NCI-H128 (cell line): ENCODE data around the gene CADM2.

Experiments
- DNase-seq: peaks from one replicate; lab custom pipeline; 2025; ENCODE audit not compliant: unreplicated experiment; lab: John Stamatoyannopoulos, UW

Gene CADM2

DNA sequence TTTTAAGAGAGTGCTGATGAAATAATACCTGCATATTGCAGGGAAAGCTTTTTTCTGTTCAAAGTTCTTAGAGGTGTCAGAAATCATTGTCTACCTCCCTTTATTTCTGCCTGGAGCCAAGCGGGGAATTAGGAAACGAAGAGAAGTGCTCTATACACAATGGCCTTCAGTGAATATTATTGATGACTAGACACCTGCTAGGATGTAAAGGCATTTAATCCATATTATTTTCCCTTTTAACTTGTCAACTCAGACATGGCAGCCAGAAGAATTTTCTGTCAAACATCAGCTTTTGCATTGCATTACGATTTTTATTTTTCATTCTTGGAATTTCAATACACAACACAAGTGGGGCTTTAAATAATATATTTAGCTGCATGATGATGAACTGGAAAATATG, 24.7 kb downstream of the CADM2 start:
- DNase-seq, result no peak

GRCh38 chr3:84984429-84984828, 25.6 kb downstream of the CADM2 start:
- DNase-seq, result no peak

DNA sequence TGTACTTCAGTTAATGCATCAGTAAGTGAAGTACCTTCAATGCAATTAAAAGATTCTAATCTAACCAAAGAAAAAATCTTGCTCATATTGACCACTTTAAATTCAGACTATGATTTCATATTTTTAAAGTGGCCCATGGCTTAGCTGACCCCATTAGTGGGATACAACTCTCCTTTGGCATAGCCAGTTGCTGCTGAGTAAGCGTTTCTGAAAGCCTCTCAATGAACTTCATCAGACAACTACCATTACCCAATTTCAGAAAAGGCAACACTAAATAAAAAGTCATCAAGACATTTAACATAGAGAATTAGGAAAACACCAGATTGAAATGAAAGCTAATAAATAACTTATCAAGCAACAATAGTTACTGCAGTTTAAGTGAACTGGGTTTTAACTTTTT, 27.0 kb downstream of the CADM2 start:
- DNase-seq, result no peak

DNA sequence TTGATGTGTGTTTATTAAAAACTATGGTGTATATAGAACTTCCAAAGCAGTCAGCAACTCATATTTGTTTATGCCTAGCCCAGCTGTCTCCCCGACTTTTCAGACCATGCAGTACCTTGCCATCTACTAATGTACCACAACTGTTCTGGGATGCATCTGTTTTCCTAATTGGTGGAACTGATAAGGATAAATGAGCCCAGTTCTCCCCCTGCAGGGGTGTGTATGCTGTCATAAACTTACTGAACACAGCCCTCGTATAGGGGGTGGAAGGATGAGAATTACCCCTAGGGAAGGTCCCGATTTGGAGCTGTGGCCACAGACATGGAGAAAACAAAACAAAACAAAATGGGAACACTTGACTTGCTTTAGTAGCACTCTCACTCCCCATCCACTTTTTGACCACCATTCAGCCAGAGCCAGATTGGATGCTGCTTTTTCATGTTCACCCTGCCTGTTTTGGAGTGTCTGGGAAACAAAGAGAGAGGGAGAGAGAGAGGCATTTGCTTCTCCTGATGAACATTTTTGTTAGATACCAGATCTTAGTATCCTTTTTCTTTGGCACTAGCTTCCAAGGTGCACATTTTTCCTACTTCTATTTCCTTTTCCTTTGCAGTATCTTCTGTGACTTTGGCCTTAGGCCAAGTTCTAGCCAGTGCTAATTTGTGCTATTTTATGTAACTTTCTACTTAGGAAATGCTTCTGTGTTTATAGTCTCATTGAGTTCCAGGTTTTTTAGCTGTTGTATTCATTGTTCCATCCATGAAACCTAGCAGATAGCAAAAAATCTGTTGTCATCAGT, 29.1 kb downstream of the CADM2 start:
- peak; percentile 45 for DNase-seq

GRCh38 chr3:84989102-84989501, 30.3 kb downstream of the CADM2 start:
- DNase-seq, result no peak

- DNase-seq, result no peak
Measured at GRCh38 chr3:84991422-84991900, 32.7 kb downstream of the CADM2 start.

GRCh38 chr3:84993956-84994355, 35.2 kb downstream of the CADM2 start:
- no peak for DNase-seq

GRCh38 chr3:84998545-84998944, 39.8 kb downstream of the CADM2 start:
- no peak for DNase-seq

GRCh38 chr3:85003479-85003878, 44.7 kb downstream of the CADM2 start:
- DNase-seq, result no peak

- no peak for DNase-seq
Measured at GRCh38 chr3:85004147-85004546, 45.4 kb downstream of the CADM2 start.

DNA sequence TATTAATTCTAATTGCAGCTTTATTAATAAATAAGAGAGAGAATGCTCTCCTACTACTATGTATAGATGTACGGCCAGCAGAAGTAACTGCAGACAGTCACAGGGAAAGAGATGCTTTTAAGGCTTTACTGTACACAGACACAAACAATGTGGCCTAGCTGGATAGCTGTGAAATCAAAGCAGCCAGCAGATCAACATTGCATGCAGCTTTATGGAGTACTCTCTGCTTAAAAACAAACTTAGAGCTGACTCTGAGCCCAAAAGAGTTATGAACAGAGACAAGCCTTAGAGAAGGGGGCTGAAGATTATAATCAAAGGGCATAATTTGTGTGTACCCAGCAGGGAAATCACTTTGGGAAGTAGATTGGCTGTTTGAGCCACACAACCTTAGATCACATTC, 47.2 kb downstream of the CADM2 start:
- DNase-seq, result peak; percentile 5

DNA sequence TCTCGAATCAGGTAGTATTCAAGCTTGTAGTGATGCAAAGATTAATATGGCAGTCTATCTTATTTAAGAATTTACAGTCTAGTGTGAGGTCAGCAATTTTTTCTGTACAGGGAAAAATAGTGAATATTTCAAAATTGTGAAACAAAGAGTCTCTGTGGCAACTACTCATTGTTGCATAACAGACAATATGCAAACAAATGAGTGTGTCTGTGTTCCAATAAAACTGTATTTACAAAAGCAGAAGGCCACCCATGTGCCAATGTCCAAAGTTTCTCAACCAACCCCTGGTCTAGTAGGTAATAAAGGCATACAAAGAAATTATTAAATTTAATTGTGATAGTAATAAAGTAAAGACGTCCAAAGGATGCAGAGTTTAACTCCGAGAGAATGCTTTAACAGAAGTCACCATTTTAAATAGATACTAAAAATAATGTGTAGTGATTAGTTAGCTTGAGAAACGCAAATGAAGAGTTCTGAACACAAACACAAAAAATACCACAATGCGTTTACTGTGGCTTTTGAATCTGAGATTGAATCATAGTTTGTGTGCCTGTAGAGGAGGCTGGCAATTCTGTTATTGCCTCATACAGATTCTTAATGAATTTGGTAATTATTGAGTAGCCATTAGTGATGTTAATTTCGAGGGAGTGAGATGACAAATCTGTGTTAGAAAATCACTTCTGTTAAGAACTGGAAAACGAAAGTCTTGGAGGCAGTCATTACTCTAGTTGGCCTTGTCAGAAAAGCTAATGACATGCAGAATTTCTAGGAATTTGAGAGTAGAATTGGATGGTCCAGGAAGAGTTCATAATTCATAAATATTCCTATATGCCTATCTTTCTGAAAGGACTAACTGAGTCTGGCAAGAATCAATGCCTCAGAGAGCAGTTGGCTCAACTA, 48.7 kb downstream of the CADM2 start:
- DNase-seq, result no peak

DNA sequence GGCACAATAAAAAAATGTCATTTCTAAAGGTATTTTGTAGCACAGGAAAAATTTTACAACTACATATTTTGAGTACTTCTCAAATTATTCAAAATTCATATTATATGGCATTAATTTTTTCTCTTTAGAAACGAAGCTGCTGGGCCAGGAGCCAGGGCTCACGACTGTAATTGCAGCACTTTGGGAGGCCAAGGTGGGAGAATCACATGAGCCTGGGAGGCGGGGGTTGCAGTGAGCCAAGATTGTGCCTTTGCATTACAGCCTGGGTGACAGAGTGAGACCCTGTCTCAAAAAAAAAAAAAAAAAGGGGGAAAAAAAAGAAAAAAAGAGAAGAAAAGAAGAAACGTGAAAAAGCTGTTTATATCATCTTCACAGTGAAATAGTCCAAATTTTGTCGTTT, 62.0 kb downstream of the CADM2 start:
- DNase-seq, result no peak

DNA sequence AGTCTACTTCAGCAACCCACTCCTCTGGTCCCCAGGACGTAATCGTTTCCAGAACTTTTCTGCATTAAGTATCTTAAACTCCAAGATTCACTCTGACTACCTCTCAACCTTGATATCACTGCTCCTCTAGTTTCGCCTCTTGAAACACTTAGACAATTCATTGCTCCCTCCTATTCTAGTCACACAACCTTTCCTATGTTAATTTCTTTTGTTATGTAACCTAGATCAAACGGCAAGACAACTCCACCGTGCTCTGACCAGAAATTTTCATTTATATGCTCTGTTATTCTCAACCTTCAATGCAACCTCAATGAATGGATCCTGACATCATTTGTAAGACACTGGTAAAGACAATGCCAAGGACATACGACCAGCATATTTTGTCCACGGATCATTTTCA, 71.3 kb downstream of the CADM2 start:
- DNase-seq, result no peak

DNA sequence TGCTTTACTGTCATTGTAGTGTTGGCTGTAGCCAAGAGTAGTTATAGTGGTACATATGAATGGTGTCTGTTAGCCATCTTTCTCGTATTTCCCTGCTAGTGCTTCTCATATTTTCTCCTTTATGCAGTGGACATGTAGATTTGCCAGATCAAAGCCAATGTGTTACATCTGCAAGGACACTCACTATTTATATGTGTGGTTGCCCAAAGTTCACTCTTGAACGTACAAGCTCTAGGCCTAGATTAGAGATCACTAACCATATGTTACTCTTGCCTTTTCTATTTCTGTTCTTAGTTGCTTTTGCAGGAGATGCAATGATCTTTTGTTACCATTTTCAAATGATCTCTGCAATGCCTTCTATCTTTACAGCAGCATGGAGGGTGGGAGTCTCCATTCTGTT, 78.4 kb downstream of the CADM2 start:
- DNase-seq, result no peak

DNA sequence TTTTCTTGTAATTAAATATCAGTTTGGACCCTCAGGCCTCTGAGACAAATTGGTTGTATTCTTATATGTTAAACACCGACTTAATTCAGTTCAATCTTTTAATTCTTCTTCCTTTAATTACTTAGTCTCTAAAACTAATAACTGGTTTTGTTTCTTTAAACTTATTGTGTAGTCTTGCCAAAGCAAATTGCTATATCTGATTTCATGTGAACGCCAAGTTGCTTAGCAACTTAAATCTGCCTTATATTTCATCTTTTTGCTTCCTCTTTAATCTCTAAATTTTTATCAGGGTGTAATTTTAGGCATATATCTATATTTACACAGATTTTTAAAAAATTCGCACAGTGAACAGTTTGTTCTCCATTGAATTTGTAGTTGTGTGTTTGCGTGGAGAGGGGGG, 82.2 kb downstream of the CADM2 start:
- no peak for DNase-seq

DNA sequence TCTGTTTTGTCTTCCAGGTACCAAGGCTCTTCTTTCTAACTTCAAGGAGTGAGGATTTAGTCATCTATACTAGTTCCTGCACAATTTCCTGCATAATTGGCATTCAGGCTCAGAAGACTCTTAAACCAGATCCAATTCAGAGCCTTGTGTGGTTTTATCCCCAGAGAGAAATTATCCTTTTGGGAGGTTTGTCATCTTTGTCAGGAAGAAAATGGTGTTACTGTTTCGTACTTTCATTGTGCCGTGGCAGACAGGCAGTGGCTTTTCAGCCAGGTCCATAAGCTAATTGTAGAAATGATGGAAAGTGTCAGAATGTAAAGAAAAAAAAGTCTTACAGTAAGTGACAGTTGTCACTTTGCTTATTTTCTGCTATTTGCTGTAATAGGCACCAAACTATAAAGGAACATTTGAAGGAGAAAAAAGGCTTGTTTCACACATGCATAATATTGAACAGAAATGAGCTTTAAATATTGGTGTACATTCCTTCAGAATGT, 82.8 kb downstream of the CADM2 start:
- no peak for DNase-seq

GRCh38 chr3:85050821-85051220, 92.0 kb downstream of the CADM2 start:
- DNase-seq, result no peak

- no peak for DNase-seq
Measured at GRCh38 chr3:85051786-85052185, 93.0 kb downstream of the CADM2 start.

DNA sequence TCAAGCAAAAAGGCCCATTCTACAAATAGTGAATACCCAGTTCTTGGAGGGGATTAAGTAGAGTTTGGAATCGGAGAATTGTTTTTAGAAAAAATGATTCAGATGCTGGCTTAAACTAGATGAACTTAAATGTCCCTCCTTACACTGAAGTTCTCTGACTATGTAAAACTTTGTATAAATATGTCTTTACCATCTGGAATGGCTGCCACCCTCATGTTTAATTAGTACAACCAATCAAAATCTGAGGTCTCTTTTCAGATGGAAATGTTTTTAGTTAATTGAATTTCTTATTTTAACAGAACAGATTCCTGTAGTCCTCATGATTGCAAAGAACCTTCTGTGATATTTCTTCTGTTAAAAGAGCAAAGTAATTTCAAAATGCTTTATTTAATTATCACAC, 94.8 kb downstream of the CADM2 start:
- DNase-seq, result no peak

GRCh38 chr3:85054579-85054978, 95.8 kb downstream of the CADM2 start:
- DNase-seq, result no peak

DNA sequence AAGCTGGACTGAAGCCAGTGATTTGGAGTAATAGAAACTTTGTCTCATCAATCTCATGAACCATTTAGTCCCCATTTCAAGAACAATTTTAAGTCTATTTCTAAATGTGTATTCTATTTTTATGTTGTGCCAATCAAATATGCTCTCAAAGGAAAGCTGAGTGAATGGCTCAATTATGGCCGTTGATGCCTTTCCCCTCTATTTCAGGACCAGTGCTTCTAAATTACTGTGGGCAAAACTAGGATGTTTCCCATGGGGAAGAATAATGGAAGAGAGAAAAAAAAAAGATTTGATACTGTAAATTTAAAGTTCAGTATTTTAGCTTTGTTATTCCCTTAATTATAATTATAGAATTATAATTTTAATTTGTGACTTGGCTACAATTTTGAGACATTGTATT, 110.1 kb downstream of the CADM2 start:
- DNase-seq, result no peak
